HCT116 (cell line): Measurements from ENCODE around the gene HPCA. TPM values are rescaled to one million over a fixed set of nuclear protein-coding genes. Genes with fewer than 3 reads are reported as not detected.

ENCODE experiments used
- ATAC-seq: fragments of 200-7000 bp; cut with Tn5 transposase; 2 replicates; pipeline ENCODE4 v1.9.1; 2020; ENCODE audit warnings: mild to moderate bottlenecking, moderate library complexity
- BruUV-seq: library from RNA; stranded (reverse); fragments of 400-500 nt; replicated peaks from 2 replicates; lab custom pipeline; 2021; lab: Mats Ljungman, UMichigan
- CTCF ChIA-PET: fragments of 300-600 bp; sonication (Branson Sonifier 250); formaldehyde crosslinking; loops from one replicate; lab custom pipeline; 2021; ENCODE audit warnings: antibody characterized with exemption; lab: Charles Lee
- POLR2A ChIA-PET: fragments of 300-600, 350-600 bp; sonication (Branson Sonifier 250); formaldehyde crosslinking; loops from one replicate; lab custom pipeline; 2021; ENCODE audit warnings: antibody characterized with exemption; lab: Charles Lee
- RAD21 ChIA-PET, 2 experiments: fragments of 300-600 bp; sonication (Branson Sonifier 250); formaldehyde crosslinking; loops; one replicate each; lab custom pipeline; 2023; ENCODE audit warnings: low total read pairs in 2 of 2; ENCODE audit not compliant: uncharacterized antibody in 2 of 2, unreplicated experiment in 2 of 2, low non-redundant PET in 1 of 2; lab: Charles Lee
- DNase-seq: peaks from one replicate; pipeline ENCODE4 v3.0.0-alpha.2; 2010; ENCODE audit warnings: low read depth, low spot score
- H2AFZ ChIP-seq: fragments of 200-600 bp; shearing (Covaris generic), sonication (generic); 2 replicates; pipeline ENCODE4 v1.6.1; 2017; ENCODE audit warnings: low read depth, mixed run types, mixed read lengths, antibody characterized with exemption, low read length; ENCODE audit not compliant: poor library complexity, severe bottlenecking
- H3K27ac ChIP-seq: 2 replicates; pipeline ENCODE4 v1.5.1; 2012; ENCODE audit warnings: low read depth, low read length
- H3K27me3 ChIP-seq: fragments of 200-600 bp; sonication (generic); 2 replicates; pipeline ENCODE4 v1.6.1; 2016; ENCODE audit warnings: mixed run types, low read length, mixed read lengths; ENCODE audit not compliant: insufficient read depth
- H3K36me3 ChIP-seq, 2 experiments: fragments of 200-500 bp in 1 of 2; fragments of 200-600 bp in 1 of 2; sonication (Bioruptor generic) in 1 of 2; sonication (generic) in 1 of 2; 2 replicates each; pipeline versions ENCODE4 v1.5.1 to v1.6.1; 2014 to 2016; ENCODE audit warnings: low read length in 2 of 2, inconsistent platforms in 1 of 2, mixed read lengths in 1 of 2, mixed run types in 1 of 2; ENCODE audit not compliant: insufficient read depth in 2 of 2, control insufficient read depth in 1 of 2
- H3K4me1 ChIP-seq, 2 experiments: fragments of 200-600 bp in 1 of 2; sonication (generic) in 1 of 2; 2 replicates each; pipeline versions ENCODE4 v1.5.1 to v1.6.1; 2012 to 2017; ENCODE audit warnings: low read length in 2 of 2, inconsistent platforms in 1 of 2, mild to moderate bottlenecking in 1 of 2, mixed read lengths in 1 of 2, mixed run types in 1 of 2, moderate library complexity in 1 of 2; ENCODE audit not compliant: insufficient read depth in 2 of 2, control insufficient read depth in 1 of 2
- H3K4me2 ChIP-seq: fragments of 200-600 bp; sonication (generic); 2 replicates; pipeline ENCODE4 v1.6.1; 2017; ENCODE audit warnings: mixed run types, low read length, mixed read lengths
- H3K4me3 ChIP-seq, 2 experiments: fragments of 200-600 bp in 1 of 2; sonication (generic) in 1 of 2; replicated peaks in 1 of 2; 2 replicates each; pipeline ENCODE4 v1.5.1; 2011 to 2016; ENCODE audit warnings: low read length in 2 of 2, control low read depth in 1 of 2, low read depth in 1 of 2, mild to moderate bottlenecking in 1 of 2, mixed read lengths in 1 of 2, mixed run types in 1 of 2
- H3K79me2 ChIP-seq: fragments of 200-600 bp; sonication (generic); 2 replicates; pipeline ENCODE4 v1.6.1; 2017; ENCODE audit warnings: mild to moderate bottlenecking, mixed run types, low read length, moderate library complexity, mixed read lengths; ENCODE audit not compliant: insufficient read depth
- H3K9ac ChIP-seq: fragments of 200-600 bp; sonication (generic); 2 replicates; pipeline ENCODE4 v1.6.1; 2016; ENCODE audit warnings: low read length, mixed read lengths
- H3K9me2 ChIP-seq: fragments of 200-600 bp; sonication (generic), shearing (Covaris generic); 2 replicates; pipeline ENCODE4 v1.6.1; 2017; ENCODE audit warnings: mixed run types, mild to moderate bottlenecking, moderate library complexity; ENCODE audit not compliant: insufficient read depth
- H3K9me3 ChIP-seq, 2 experiments: fragments of 200-500 bp in 1 of 2; fragments of 200-600 bp in 1 of 2; sonication (Bioruptor generic) in 1 of 2; sonication (generic) in 1 of 2; 2 replicates each; pipeline ENCODE4 v1.6.1; 2014 to 2017; ENCODE audit warnings: low read length in 2 of 2, mixed read lengths in 2 of 2, inconsistent platforms in 1 of 2, low read depth in 1 of 2, mild to moderate bottlenecking in 1 of 2, mixed run types in 1 of 2, moderate library complexity in 1 of 2; ENCODE audit not compliant: control insufficient read depth in 1 of 2, insufficient read depth in 1 of 2
- H4K20me1 ChIP-seq: fragments of 200-600 bp; sonication (generic), shearing (Covaris generic); 2 replicates; pipeline ENCODE4 v1.6.1; 2017; ENCODE audit warnings: mixed run types, mild to moderate bottlenecking, moderate library complexity; ENCODE audit not compliant: insufficient read depth
- CBX3 ChIP-seq: IDR thresholded peaks from 2 replicates; pipeline ENCODE4 v1.6.1; 2012; ENCODE audit warnings: low read depth
- CEBPB ChIP-seq: IDR thresholded peaks from 2 replicates; pipeline ENCODE4 v1.6.1; 2012; ENCODE audit warnings: low read depth
- CTCF ChIP-seq, 3 experiments: fragments of 200-600 bp in 1 of 3; sonication (generic) in 1 of 3; IDR thresholded peaks in 2 of 3; conservative IDR thresholded peaks in 1 of 3; 2 replicates each; pipeline ENCODE4 v1.5.1; 2012 to 2017; ENCODE audit warnings: low read depth in 2 of 3, low read length in 2 of 3, antibody characterized with exemption in 1 of 3, borderline replicate concordance in 1 of 3, control low read depth in 1 of 3, mild to moderate bottlenecking in 1 of 3, mixed read lengths in 1 of 3, mixed run types in 1 of 3, moderate library complexity in 1 of 3; ENCODE audit not compliant: insufficient read depth in 1 of 3
- ELF1 ChIP-seq: IDR thresholded peaks from 2 replicates; pipeline ENCODE4 v1.6.1; 2012; ENCODE audit warnings: low read depth, borderline replicate concordance
- EZH2 ChIP-seq: fragments of 200-600 bp; sonication (generic); IDR thresholded peaks from 2 replicates; pipeline ENCODE4 v1.6.1; 2017; ENCODE audit warnings: antibody characterized with exemption, mixed run types
- EZH2phosphoT487 ChIP-seq: fragments of 200-600 bp; IDR thresholded peaks from 2 replicates; pipeline ENCODE4 v1.6.1; 2018; ENCODE audit warnings: antibody characterized with exemption, borderline replicate concordance
- JUND ChIP-seq: IDR thresholded peaks from 2 replicates; pipeline ENCODE4 v1.6.1; 2012
- POLR2AphosphoS5 ChIP-seq: IDR thresholded peaks from 2 replicates; pipeline ENCODE4 v1.6.1; 2011; ENCODE audit warnings: mild to moderate bottlenecking, low read depth, low read length, moderate library complexity
- RAD21 ChIP-seq: IDR thresholded peaks from 2 replicates; pipeline ENCODE4 v1.6.1; 2012; ENCODE audit warnings: low read depth, mild to moderate bottlenecking
- SIN3A ChIP-seq: IDR thresholded peaks from 2 replicates; pipeline ENCODE4 v1.6.1; 2012; ENCODE audit warnings: low read depth
- SP1 ChIP-seq: IDR thresholded peaks from 2 replicates; pipeline ENCODE4 v1.6.1; 2012; ENCODE audit warnings: low read depth
- TCF7L2 ChIP-seq: IDR thresholded peaks from 2 replicates; pipeline ENCODE4 v1.7.0; 2011; ENCODE audit warnings: borderline replicate concordance, inconsistent platforms; ENCODE audit not compliant: insufficient read depth, insufficient read length; ENCODE audit errors: extremely low read depth
- ZFX ChIP-seq: fragments of 450-650 bp; IDR thresholded peaks from 2 replicates; pipeline ENCODE4 v1.6.1; 2017
- ZNF274 ChIP-seq: fragments of 200-500 bp; sonication (Bioruptor generic); IDR thresholded peaks from 2 replicates; pipeline ENCODE4 v1.6.1; 2014; ENCODE audit warnings: mild to moderate bottlenecking, low read depth, low read length, inconsistent platforms
- intact Hi-C: fragments of 100-400 bp; cut with micrococcal nuclease; formaldehyde crosslinking; loops from 2 replicates; pipeline ENCODE4 v1.10.0; 2022
- total RNA-seq: library from RNA; stranded (reverse); gene quantifications from one replicate; pipeline ENCODE4 v1.2.1, GENCODE V29; 2021; ENCODE audit not compliant: unreplicated experiment
- TF ChIP-seq, protein P1 (sequence below): IDR thresholded peaks from 2 replicates; pipeline ENCODE4 v1.6.1; 2011; ENCODE audit warnings: mild to moderate bottlenecking, low read length, moderate library complexity; ENCODE audit not compliant: insufficient replicate concordance; ENCODE audit errors: extremely low read depth
- TF ChIP-seq, protein P2 (sequence below): IDR thresholded peaks from 2 replicates; pipeline ENCODE4 v1.6.1; 2012
- TF ChIP-seq, protein P3 (sequence below): IDR thresholded peaks from 2 replicates; pipeline ENCODE4 v1.6.1; 2012; ENCODE audit warnings: low read depth

The HPCA gene
- total RNA-seq, 1 experiment from 2014 or later, result 0.15 TPM

- H3K4me2 ChIP-seq, result no peak overlapping the region
- H3K9ac ChIP-seq, result no peak overlapping the region
- no peak overlapping the region for H3K27ac ChIP-seq
- H3K9me3 ChIP-seq, result no peaks in the 10 kb centered on the region
- peaks cover 11 to 25% of the 10 kb centered on the region in 2 experiments; a peak in 3 of 4 replicates for H3K4me1 ChIP-seq
- DNase-seq, result no peak
- no peaks in the 10 kb centered on the region for H3K27me3 ChIP-seq
- ChIA-PET CTCF (interaction anchor here (1.0 kb wide), 1 partner anchor 10 kb away, joined by 3 read pairs; the partner anchor contains the start of gene HPCA), POLR2A (no interaction called here), RAD21 (no interaction called here)
- H4K20me1 ChIP-seq, result no peaks in the 10 kb centered on the region
- ATAC-seq, result no peak
- no peak overlapping the region for H2AFZ ChIP-seq
- H3K36me3 ChIP-seq, result peaks cover 0 to 8% of the 10 kb centered on the region in 2 experiments; a peak in 2 of 4 replicates
- intact Hi-C loops, result no loop called here
- no peaks in the 10 kb centered on the region for H3K9me2 ChIP-seq
- H3K4me3 ChIP-seq, result no peak overlapping the region
- no TSS peak for BruUV-seq
- peaks cover 6% of the 10 kb centered on the region; the same call in 1 of the 2 replicates for H3K79me2 ChIP-seq
- no peak for TF ChIP-seq EZH2
- TF ChIP-seq, protein P1, sequence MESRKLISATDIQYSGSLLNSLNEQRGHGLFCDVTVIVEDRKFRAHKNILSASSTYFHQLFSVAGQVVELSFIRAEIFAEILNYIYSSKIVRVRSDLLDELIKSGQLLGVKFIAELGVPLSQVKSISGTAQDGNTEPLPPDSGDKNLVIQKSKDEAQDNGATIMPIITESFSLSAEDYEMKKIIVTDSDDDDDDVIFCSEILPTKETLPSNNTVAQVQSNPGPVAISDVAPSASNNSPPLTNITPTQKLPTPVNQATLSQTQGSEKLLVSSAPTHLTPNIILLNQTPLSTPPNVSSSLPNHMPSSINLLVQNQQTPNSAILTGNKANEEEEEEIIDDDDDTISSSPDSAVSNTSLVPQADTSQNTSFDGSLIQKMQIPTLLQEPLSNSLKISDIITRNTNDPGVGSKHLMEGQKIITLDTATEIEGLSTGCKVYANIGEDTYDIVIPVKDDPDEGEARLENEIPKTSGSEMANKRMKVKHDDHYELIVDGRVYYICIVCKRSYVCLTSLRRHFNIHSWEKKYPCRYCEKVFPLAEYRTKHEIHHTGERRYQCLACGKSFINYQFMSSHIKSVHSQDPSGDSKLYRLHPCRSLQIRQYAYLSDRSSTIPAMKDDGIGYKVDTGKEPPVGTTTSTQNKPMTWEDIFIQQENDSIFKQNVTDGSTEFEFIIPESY, result no peak
- TF ChIP-seq SP1, result no peak
- no peak for TF ChIP-seq JUND
- TF ChIP-seq ELF1, result no peak
- TF ChIP-seq EZH2phosphoT487, result no peak
- TF ChIP-seq SIN3A, result no peak
- TF ChIP-seq CBX3, result no peak
- TF ChIP-seq TCF7L2, result no peak
- no peak for TF ChIP-seq CEBPB
- TF ChIP-seq CTCF (IDR thresholded peaks at IDR 0.05 in 2 of 3, conservative IDR thresholded peaks at IDR 0.05 in 1 of 3; ENCODE audit: borderline replicate concordance in 1 of 3, insufficient read depth in 1 of 3, low read depth in 2 of 3, low read length in 2 of 3), result no peak
- no peak for TF ChIP-seq RAD21
- TF ChIP-seq, protein P2, sequence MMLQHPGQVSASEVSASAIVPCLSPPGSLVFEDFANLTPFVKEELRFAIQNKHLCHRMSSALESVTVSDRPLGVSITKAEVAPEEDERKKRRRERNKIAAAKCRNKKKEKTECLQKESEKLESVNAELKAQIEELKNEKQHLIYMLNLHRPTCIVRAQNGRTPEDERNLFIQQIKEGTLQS, result no peak
- no peak for TF ChIP-seq ZNF274
- TF ChIP-seq ZFX, result no peak
- TF ChIP-seq POLR2AphosphoS5, result no peak
- TF ChIP-seq, protein P3, sequence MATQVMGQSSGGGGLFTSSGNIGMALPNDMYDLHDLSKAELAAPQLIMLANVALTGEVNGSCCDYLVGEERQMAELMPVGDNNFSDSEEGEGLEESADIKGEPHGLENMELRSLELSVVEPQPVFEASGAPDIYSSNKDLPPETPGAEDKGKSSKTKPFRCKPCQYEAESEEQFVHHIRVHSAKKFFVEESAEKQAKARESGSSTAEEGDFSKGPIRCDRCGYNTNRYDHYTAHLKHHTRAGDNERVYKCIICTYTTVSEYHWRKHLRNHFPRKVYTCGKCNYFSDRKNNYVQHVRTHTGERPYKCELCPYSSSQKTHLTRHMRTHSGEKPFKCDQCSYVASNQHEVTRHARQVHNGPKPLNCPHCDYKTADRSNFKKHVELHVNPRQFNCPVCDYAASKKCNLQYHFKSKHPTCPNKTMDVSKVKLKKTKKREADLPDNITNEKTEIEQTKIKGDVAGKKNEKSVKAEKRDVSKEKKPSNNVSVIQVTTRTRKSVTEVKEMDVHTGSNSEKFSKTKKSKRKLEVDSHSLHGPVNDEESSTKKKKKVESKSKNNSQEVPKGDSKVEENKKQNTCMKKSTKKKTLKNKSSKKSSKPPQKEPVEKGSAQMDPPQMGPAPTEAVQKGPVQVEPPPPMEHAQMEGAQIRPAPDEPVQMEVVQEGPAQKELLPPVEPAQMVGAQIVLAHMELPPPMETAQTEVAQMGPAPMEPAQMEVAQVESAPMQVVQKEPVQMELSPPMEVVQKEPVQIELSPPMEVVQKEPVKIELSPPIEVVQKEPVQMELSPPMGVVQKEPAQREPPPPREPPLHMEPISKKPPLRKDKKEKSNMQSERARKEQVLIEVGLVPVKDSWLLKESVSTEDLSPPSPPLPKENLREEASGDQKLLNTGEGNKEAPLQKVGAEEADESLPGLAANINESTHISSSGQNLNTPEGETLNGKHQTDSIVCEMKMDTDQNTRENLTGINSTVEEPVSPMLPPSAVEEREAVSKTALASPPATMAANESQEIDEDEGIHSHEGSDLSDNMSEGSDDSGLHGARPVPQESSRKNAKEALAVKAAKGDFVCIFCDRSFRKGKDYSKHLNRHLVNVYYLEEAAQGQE, result no peak
- TF ChIP-seq, all 23 proteins: peak for 0
These were observed 10.2 kb downstream of the HPCA start for GRCh38 chr1:32896451-32896850.
